ENCODE results near the gene PTGR3.
"Not testable (repeated sequence)": the region's sequence is repeated elsewhere in the genome, so short reads cannot be mapped to it uniquely, and the experiment has no call there.

PTGR3 gene

DNA sequence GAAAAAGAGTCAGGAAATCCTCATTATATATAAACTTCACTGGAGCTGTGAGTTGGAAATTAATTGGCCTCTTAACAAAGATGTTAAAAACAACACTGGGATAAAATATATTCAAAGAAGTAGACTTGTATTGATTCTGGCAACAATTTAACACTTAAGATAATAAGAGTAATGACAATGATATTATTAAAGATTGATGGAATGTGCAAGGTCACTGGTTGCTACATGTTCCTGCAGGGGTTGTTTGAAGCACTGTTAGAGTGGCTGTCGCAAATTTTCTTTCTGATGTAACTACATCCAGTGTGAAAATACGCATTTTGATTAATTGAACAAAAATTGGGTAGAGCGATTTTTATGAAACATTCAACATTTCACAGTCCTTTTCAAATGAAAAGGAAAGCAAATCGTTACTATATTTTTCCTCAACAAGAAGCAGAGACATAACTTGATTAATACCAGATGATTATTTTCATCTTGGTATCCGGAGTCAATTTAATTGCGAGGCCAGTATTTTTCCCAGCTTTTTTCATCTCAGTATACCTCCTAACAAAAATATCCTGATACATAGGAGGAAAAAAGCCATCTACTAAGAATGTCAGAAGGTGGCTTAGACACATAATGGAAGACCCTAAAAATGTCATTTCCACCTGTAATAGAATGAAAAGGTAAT lies 6.1 kb downstream of the PTGR3 start:
- FAIRE-seq = peak; percentile 18

DNA sequence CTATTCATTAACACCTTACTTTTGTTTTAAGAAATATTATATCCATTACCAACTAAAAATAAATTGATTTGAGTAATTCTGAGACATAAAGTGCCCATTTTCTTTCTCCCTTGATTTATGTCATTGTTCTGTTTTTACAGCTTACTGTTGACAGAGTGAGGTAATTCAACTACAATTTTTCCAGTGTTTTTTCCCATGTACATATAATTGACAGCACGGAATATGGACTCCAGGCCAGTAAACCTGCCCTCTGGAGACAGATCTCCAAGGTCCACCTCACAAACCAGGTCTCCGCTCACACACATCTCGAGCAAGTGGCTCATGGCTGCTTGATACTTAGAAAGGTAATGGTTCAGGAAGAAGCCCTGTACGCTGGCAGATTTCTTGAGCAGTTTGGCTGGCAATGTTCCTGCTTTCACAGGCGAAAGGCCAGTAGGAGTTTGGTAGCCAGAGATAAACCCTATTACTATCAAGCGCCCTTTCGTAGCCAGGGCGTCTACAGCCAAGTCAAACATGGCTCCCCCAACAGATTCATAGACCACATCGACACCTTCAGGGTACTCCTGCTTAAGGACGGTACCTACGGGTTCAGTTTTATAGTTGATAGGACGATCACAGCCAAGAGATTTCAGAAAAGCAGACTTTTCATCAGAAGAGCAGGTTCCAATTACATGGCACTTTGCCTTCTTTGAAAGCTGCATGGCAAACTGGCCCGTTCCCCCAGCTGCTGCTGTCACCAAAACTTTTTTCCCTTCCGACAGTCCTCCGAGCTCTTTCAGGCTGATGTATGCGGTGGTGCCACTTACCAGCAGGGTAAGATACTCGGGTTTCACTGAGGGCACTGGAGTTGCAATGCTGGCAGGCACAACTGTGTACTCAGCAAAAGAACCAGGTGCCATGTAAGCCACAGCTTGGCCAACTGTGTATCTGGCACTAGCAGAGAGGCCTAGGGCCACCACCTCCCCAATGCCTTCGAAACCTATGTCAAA lies 7.4 kb downstream of the PTGR3 start:
- FAIRE-seq = no peak

DNA sequence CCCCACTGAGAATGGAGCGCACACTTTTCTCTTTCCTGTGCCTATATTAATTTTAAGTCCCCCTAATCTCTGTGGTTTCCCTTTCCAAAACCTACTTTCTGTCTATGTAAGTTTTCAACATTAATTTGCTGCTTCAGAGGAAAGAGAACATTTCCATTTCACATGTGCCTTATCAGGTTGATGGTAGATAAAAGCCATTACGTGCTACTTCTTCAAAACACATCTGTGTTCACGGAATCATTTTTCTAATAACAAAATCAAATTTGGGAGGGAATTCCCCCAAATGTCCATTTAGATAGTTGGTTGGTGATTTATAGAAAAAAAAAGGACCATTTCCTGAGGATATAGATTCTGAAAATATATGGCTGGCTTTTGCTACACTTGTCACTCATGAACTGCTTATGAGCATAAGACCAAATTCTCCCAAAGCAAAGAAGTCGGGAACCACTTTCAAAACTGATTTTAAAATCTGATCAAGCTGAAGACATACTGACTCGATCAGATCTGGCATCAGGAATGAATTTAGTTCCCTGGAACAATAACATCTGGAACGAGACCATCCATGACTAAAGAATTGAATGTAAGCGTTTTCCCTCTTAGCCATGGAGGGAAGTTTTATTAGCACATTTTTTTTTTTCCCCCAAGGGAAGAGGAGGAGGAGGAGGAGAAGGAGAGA lies 8.2 kb downstream of the PTGR3 start:
- no peak for FAIRE-seq

DNA sequence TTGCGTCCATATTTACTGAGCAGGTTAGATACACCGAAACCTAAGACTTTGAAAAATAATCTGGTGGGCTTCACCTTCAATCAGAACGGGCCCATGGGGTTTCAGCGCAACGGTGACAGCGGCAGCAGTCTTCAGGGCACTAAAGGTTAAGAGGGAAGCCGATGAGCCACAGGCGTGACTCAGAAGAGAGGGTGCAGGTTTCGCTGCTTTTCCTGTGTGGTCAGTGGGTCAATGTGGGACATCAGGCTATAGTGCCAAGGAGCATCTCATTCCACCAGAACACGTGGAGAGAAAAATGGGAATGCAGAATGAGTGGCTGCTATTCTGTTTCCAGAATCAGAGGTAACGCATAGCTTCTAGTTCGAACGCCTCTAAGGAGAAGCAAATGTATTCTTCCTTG lies 8.9 kb downstream of the PTGR3 start:
- no peak for FAIRE-seq

DNA sequence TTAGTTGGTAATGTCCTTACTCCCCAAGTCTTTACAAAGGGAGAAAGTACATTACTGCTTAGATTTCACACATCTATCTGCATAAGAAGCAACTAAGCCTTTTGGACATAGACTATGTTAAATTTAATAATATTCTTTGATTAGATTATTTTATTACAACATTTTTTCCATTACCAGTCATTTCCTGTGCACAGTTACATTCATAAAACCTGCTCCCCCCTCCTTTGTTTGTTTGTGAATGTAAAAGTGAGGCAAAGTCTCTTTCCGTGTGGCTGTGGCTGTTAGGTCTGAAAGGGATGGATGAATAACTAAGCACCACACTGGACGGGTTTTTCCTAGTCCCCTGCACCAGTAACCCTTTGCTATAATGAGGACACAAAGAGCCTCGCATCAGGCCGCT lies 9.6 kb downstream of the PTGR3 start:
- no peak for FAIRE-seq

DNA sequence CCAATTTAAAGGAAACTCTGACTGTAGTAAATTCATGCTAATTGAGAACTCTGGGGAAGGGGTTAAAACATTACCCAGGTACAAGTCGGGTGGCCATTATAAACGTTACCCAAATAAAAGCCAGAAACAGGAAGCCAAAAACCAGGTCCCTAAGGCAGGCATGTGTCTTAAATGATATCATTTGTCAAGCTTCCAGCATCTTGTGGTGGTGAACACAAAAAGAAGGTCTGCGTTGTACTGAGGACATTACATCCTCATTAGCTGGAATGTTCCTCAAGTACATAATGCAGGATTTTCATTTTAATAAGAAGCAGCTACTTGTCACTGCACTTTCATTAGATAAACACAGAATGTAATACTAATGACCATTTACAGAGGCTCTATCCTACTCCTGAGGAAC lies 10.9 kb downstream of the PTGR3 start:
- FAIRE-seq = no peak

DNA sequence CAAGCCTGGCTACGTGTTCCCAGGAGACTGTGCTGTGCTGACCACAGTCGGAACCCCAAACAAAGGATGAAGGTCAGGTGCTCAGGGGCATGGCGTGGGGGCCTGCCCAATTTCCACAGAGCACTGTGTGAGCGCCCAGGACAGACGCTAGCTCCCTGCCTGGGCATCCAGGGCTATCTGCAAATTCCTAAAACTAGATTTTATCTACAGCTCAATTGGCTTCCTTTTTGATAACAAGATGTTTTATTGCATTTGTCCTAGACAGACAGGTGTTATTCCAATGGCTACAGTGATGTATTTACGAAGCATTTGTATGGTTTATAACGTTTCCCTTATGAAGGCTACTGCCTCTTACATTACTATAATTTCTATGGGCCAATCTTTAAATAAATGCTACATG lies 16.0 kb downstream of the PTGR3 start:
- FAIRE-seq = no peak

DNA sequence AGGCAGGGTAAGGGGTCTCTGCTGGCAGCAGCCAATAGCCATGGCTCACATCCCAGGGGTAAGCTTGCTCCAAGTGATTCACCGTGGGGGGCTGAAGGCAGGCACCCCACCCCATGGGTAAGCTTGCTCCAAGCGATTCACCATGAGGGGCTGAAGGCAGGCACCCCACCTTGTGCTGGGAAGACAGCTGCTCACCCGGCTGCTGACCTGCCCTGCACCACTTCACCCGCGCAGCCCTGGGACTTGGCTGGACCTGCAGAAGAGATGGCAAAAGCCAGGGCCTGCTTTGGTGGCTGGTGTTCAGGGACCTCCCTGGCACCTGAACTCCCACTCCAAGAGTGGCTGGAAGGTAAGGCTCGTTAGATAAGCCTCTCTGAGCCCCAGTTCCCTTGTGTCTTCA lies 19.2 kb downstream of the PTGR3 start:
- no peak for FAIRE-seq

DNA sequence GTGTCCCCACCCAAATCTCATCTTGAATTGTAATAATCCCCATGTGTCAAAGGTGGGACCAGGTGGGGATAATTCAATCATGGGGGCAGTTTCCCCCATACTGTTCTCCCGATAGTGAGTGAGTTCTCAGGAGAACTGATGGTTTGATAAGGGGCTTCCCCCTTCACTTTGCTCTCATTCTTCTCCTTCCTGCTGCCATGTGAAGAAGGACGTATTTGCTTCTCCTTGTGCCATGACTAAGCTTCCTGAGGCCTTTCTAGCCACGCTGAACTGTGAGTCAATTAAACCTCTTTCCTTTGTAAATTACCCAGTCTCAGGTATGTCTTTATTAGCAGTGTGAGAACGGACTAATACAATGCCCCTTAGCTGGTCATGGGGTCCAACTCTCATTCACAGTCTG lies 21.2 kb downstream of the PTGR3 start:
- not testable (repeated sequence) for FAIRE-seq

DNA sequence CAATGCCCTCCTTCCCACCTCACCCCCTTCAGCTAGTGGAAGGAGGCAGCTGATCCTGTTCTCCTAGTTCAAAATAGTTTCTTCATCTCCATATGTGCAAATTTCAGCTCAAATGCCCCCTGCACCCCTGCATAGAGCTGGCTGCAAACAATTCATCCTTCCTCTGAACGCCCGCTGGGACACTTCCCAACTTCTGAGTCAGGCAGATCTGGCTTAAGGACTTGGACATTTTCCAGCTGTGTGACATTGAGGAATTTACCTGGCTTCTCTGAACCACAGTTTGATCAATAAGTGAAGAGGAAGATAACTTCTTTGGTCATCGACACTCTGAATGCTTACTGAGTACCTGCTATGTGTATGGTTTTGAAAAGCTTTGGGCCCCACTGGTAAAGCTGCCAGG lies 23.5 kb downstream of the PTGR3 start:
- no peak for FAIRE-seq

DNA sequence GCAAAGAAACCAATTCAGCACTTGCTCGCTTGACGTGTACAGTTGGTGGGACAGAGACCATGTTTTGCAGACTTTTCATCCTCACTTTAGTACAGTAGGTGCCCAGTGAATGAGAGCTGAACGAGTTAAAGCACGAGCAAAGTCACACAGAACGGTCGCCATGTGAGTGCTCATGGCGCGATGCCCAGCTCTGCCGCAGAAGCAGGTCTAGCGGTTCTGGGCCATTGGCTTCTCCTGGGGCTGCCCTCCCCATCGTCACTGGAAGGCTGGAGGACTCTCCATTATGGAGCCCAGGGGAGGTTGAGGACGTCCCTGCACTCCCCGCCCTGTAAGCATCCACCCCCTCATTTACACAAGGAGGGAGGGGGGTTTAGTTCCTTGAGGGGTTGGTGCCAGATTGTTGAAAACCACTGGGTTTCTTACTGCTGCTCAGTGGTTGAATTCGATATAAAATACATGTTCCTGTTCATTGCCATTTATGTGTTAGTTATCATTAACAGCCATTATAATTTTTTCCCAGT lies 24.9 kb downstream of the PTGR3 start:
- FAIRE-seq = no peak

DNA sequence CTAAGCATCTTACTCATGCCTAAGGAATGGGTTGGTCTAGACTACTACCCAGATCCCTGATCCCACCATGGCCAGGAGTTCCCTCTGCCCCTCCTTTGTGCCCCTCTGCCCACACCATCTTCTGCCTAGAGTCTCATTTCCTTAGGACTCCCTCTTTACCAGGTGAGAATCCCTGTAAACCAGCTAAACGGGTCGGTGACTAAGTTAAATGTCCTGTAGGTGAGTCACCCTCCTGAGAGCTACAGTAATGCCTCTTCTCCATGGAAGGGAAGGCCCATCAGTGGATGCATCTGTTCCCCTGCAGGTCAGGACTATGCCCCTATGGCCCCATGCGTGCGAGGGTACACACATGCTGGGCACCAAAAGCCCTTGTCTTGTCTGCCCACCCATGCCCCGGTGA lies 25.4 kb downstream of the PTGR3 start:
- no peak for FAIRE-seq

DNA sequence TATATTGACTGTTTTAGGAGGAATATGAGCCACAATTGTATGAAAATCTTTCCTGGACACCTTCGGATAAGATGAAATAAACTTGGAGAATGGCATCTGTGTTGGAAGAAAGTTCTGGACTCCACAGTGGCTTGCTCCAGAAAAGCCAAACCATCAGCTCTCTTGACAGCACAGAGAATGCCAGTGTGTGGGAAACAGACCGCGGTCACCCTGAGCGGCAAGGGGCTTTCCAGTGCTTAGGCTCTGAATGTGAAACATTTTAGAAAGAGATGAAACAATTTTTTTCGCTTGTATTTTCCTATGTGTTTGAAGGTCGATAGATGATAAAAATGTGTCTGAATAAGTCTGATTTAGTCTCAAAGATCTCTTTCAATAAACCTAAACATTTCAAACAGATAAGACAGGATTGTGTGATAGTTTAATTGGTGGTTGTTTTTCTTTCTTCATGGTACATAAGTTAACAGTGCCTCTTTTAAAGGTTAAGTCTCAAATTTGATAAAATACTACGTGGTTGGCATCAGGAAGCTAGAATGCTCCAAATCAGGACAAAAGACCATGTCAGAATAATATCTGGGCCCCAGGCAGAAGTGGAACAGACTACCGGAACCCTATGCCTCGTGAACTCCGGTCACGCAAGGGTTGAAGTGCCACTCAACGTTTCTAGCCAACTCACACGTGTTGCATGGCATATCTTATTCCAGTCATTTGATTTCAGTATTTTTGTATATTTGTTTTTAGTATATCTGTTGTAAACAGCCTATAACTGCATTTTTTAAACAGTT lies 28.9 kb downstream of the PTGR3 start:
- FAIRE-seq = no peak

DNA sequence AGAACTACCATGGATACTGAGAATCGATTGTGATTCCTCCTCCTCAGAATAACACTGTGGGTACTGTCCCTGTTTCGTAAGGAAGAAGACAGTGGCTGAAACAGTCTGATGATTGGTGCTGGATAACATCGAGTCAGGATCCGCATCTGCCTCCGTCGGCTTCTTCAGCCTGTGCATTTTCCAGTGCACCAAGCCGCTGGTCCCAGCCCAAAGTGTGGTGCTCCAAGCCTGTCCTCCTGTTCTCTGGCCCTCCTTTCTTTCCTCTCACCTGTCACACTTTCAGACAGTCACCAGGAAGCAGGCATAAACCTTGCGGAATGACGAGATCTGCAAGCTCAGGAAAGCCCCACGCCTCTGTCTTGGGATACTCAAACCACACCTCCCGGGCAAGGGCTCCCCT lies 30.6 kb downstream of the PTGR3 start:
- no peak for FAIRE-seq

DNA sequence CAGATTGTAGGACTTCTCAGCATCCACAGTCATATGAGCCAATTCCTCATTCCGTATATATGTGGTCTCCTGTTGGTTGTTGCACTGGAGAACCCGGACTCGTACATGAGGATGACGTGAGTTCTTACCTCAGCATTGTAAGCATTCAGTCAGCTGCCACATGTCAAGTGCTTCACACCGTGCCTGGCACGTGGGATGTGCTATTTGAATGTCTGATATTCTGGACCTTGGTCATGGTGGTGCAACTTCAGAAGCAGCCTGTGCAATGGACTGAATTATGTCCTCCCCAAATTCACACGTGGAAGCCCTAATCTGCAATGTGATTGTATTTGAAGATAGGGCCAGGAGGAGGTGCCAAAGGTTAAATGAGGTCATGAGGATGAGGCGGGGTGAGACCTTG lies 32.1 kb downstream of the PTGR3 start:
- FAIRE-seq = no peak

DNA sequence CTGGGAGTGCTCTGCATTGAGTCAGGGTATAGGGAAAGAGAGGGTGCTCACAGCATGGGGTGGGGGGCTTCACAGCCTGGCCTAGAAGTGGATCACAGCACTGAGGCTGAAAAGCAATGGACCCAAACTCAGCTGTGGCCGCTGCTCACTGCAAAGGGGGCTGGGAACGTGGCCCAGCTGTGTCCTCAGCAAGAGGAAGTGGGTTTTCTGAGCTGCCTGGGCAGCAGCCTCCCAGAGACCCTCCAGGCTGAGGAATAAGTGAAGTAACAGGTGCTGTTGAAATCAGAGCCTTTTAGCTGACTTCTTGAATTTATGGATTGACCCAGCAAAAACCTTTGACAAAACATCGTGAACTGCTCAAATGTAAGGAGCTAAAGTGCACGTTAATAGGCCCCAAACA lies 35.2 kb downstream of the PTGR3 start:
- no peak for FAIRE-seq

DNA sequence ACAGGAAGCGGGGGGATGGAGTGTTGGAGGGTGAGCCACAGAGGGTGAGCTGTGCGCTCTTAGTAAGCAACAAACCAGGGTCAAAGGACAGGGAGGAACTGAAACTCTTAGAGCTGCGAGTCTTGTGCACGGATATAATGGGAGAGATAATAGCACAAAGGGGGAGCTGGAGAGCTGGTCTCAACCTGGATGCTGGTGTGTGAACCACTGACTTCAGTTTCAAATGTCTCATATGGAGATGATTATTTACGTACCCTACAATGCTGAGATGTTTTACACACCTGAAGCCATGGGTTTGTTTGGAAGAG lies 35.9 kb downstream of the PTGR3 start:
- no peak for FAIRE-seq

DNA sequence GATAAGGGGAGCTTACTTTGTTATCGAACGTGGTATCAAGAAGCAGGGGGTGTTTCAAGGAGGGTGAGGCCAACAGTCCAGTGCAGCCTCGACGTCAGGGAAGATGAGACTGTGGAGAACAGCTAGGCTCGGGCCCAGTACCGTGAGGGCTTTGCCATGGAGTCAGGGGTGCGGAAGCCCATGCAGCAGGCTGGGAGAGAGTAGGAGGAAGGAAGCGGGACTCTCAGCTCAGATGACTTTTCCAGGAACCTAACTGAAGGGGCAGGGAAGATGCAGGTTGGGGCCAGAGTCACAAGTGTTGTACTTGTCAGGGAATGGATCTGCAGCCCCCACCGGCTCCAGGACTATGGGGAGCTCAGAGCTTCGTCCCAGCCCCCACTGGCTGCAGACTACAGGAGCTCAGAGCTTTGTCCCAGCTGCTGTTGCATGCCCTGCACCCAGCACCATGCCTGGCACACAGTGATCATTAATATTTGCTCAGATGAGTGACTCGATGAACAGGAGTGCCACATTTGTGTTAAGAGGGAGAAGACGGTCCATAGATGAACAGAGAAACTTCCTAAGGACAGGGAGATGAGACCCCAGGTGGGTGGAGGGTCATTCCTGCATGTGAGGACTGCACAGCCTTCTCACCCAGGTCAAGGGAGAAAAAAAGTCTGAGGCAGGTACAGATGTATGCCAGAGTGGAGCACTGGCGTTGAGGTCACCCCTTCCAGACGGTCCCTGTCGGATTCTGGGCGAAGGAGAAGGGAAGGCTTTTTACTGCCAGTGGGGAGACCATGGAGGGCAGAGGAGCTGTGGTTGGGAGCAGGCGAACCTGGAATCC lies 36.4 kb downstream of the PTGR3 start:
- no peak for FAIRE-seq

DNA sequence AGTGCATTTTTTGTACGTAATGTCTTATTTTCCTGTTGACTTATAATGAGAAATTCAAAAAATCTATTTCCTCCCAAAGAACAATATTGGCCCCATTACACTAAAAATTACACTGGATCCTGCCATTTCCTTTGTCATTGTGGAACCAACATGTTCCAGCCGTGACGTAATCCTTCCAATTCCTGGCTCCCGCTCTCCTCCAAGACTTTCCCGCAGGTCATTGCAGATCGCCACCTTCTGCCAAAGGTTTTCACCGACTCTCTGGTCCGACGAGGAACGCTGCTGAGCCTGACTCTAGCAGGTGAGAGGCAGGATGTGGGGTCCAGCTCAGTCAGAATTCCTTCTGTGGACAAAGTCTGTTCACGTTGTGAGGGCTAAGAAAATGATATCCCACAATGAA lies 38.0 kb downstream of the PTGR3 start:
- FAIRE-seq = no peak

DNA sequence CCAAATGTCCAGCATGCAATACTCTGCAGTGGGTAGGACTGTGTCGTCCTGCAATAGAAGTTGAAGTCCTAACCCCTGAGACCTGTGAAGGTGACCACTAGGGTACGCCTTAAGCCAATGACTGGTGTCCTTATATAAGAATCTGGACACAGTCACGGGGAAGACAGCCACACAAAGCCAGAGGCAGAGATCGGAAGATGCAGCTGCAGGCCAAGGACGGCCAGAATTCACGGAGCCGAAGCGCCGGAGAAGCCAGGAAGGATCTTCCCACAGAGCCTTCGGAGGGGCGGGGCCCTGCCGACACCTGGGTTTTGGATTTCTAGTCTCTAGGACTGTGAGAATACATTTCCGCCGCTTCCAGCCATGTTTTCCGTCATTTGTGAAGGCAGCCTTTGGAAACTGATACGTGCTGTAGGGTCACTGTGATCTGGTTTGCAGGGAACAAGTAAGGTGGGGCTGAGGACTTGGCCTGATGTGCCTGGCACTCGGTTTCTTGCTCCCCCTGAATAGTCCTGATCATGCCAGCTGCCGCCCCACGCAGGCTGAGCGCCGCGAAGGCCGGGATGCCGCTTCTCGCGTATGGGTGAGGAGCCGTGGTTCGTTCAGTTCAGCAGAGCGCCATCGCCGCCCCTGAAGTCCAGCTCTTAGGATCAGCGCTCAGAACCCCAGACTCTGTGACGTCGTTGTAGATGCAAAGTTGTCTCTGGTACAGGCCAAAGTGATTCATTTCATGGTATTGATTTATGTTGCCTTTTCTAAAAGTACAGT lies 38.7 kb downstream of the PTGR3 start:
- no peak for FAIRE-seq

DNA sequence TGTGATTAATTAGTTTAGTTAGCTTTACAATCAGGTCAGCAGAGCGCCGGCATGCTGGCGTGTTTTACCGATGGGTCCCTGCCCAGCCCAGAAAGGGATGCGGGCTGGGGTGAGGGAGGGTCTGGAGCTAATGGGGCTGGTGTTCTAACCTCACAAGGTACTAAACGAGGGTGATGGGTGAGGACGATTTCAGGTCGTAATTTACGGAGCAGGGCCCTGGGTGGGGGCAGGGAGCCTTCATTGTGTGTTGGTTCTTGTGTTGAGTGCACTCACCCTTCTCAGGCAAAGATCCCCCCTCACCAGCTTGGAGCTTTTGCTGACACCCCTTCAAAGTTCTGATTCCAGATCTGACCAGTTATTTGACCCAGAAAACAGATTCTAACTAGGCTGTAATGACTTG lies 39.5 kb downstream of the PTGR3 start:
- FAIRE-seq = no peak

All from colon (tissue), 2 donors.